ENCODE measurements around the gene PTGES3.

The PTGES3 gene

GRCh38 chr12:56636675-56637540 is 51.2 kb downstream of the PTGES3 start (continued):
- TF ChIP-seq ZNF10 (tag by site-specific recombination; IDR thresholded peaks at IDR 0.05) (no peak), ZSCAN23 (tag by site-specific recombination; IDR thresholded peaks at IDR 0.05) (no peak), ZNF549 (tag by site-specific recombination; IDR thresholded peaks at IDR 0.05) (no peak), ZNF645 (tag by site-specific recombination; IDR thresholded peaks at IDR 0.05) (no peak), ZNF280D (tag by site-specific recombination; IDR thresholded peaks at IDR 0.05) (no peak), HOXD13 (CRISPR knock-in tag; IDR thresholded peaks at IDR 0.05; ENCODE audit: borderline replicate concordance) (no peak), ZNF214 (tag by site-specific recombination; IDR thresholded peaks at IDR 0.05; ENCODE audit: borderline replicate concordance) (peak; percentile 60; the same call in 1 of the 2 replicates), ZNF776 (tag by site-specific recombination; IDR thresholded peaks at IDR 0.05; ENCODE audit: borderline replicate concordance) (no peak), ZNF211 (tag by site-specific recombination; IDR thresholded peaks at IDR 0.05; ENCODE audit: low read depth) (no peak), KLF10 (tag by site-specific recombination; IDR thresholded peaks at IDR 0.05) (peak; percentile 95), ZNF223 (tag by site-specific recombination; IDR thresholded peaks at IDR 0.05) (no peak), ZNF580 (tag by site-specific recombination; IDR thresholded peaks at IDR 0.05) (no peak), ZNF571 (tag by site-specific recombination; IDR thresholded peaks at IDR 0.05) (no peak), GLI4 (tag by site-specific recombination; IDR thresholded peaks at IDR 0.05) (0 out of 2 replicates have a peak, but pooled peaks have one; percentile 11), ZNF518A (tag by site-specific recombination; conservative IDR thresholded peaks at IDR 0.05; ENCODE audit: low read depth) (peak; percentile 29; the same call in 1 of the 2 replicates), ZNF747 (tag by site-specific recombination; IDR thresholded peaks at IDR 0.05) (no peak), BCL11B (tag by site-specific recombination; IDR thresholded peaks at IDR 0.05; ENCODE audit: low read depth) (peak; percentile 58; the same call in 1 of the 2 replicates), ZFP3 (tag by site-specific recombination; IDR thresholded peaks at IDR 0.05; ENCODE audit: low read depth) (no peak), REST (tag by site-specific recombination; IDR thresholded peaks at IDR 0.05) (no peak), ZEB2 (tag by site-specific recombination; IDR thresholded peaks at IDR 0.05) (peak; percentile 82), INSM2 (tag by site-specific recombination; IDR thresholded peaks at IDR 0.05) (0 out of 2 replicates have a peak, but pooled peaks have one; percentile 17), GLI2 (tag by site-specific recombination; IDR thresholded peaks at IDR 0.05; ENCODE audit: borderline replicate concordance, low read depth) (no peak), YY1 (tag by site-specific recombination; IDR thresholded peaks at IDR 0.05) (0 out of 2 replicates have a peak, but pooled peaks have one; percentile 44), ZNF37A (tag by site-specific recombination; IDR thresholded peaks at IDR 0.05) (peak; percentile 82)
